AG04450 (cell line): ENCODE results near the gene PIGBOS1. TPM values are rescaled to one million over a fixed set of nuclear protein-coding genes. Genes with fewer than 3 reads are reported as not detected.

Source experiments
- CTCF ChIA-PET: fragments of 300-600, 350-600 bp; formaldehyde crosslinking; extraction: SDS; loops from one replicate; lab custom pipeline; 2022; ENCODE audit warnings: antibody characterized with exemption, inconsistent platforms; lab: Charles Lee
- POLR2A ChIA-PET: fragments of 350-600 bp; formaldehyde crosslinking; extraction: SDS; loops from one replicate; lab custom pipeline; 2021; ENCODE audit warnings: antibody characterized with exemption, inconsistent platforms; lab: Yijun Ruan, JAX
- DNase-seq: peaks from one replicate; pipeline ENCODE4 v3.0.0-alpha.2; 2011; ENCODE audit warnings: low read depth, low spot score
- H3K27ac ChIP-seq: one replicate; pipeline ENCODE4 v1.5.1; 2012; ENCODE audit warnings: low read depth, low read length, control low read depth
- H3K27me3 ChIP-seq: one replicate; pipeline ENCODE4 v1.6.0; 2012; ENCODE audit warnings: low read length; ENCODE audit not compliant: control insufficient read depth, insufficient read depth
- H3K4me3 ChIP-seq: 2 replicates; pipeline ENCODE4 v1.5.1; 2011; ENCODE audit warnings: mild to moderate bottlenecking, low read depth, low read length, control low read depth
- H3K9me3 ChIP-seq: 2 replicates; pipeline ENCODE4 v1.5.1; 2012; ENCODE audit warnings: low read length; ENCODE audit not compliant: control insufficient read depth, insufficient read depth
- CTCF ChIP-seq: IDR thresholded peaks from 2 replicates; pipeline ENCODE4 v1.5.1; 2011; ENCODE audit warnings: low read depth, low read length, control low read depth, inconsistent platforms
- polyA minus RNA-seq: library from RNA; depleted of rRNA, polyadenylated mRNA; stranded (reverse); fragments of >200 nt; gene quantifications from 2 replicates; pipeline ENCODE4 v1.2.3, GENCODE V29; 2011; rRNA and poly(A)+ RNA removed
- polyA plus RNA-seq: library from polyadenylated mRNA; depleted of rRNA; stranded (reverse); fragments of >200 nt; gene quantifications from 2 replicates; pipeline ENCODE4 v1.2.3, GENCODE V29; 2011; rRNA removed

PIGBOS1 gene
- polyA plus RNA-seq (15.0 and 19.7 TPM in 2 replicates), polyA minus RNA-seq (2.1 and 3.1 TPM in 2 replicates)

- Histone ChIP-seq H3K27me3 (no peaks in the 10 kb centered on the region), H3K4me3 (peak within 1 kb of the TSS; percentile 92), H3K27ac (peak within 1 kb of the TSS; percentile 91), H3K9me3 (no peaks in the 10 kb centered on the region; the same call in 1 of the 2 replicates)
- DNase-seq = peak; percentile 70
- peak; percentile 23; the same call in 1 of the 2 replicates for TF ChIP-seq CTCF
- CTCF ChIA-PET = interaction anchor here (0.6 to 2.7 kb wide), 7 partner anchors 26 to 121 kb away, joined by 3 to 15 read pairs (median 6); no protein-coding TSS in a partner anchor
- POLR2A ChIA-PET = interaction anchor here (0.8 to 1.7 kb wide), 7 partner anchors 9 to 122 kb away, joined by 3 to 9 read pairs (median 5); partner anchors contain the start of genes CCPG1, PIERCE2 and RSL24D1
Measured at GRCh38 chr15:55318588-55319494, at the start of gene PIGBOS1, which contains the start of gene PIGB. PIGBOS1 (minus strand) TSS chr15:55319123; CDS start chr15:55317792, 1,331 bp downstream. PIGB (plus strand) TSS chr15:55319222; CDS start chr15:55319251, 29 bp downstream.

GRCh38 chr15:55366981-55367380 lies 48.1 kb upstream of the PIGBOS1 start:
- POLR2A ChIA-PET = no interaction called here
- Histone ChIP-seq H3K27me3 (no peaks in the 10 kb centered on the region), H3K4me3 (no peak overlapping the region), H3K9me3 (no peaks in the 10 kb centered on the region), H3K27ac (no peak overlapping the region)
- CTCF ChIA-PET = interaction anchor here (1.6 kb wide), 1 partner anchor 73 kb away, joined by 3 read pairs; no protein-coding TSS in a partner anchor
- no peak for TF ChIP-seq CTCF
- DNase-seq = no peak

GRCh38 chr15:55362641-55363040 lies 43.7 kb upstream of the PIGBOS1 start:
- DNase-seq = no peak
- Histone ChIP-seq H3K27me3 (no peaks in the 10 kb centered on the region), H3K9me3 (no peaks in the 10 kb centered on the region), H3K27ac (no peak overlapping the region), H3K4me3 (no peak overlapping the region)
- no peak for TF ChIP-seq CTCF
- POLR2A ChIA-PET = no interaction called here
- CTCF ChIA-PET = interaction anchor here (2.6 kb wide), 1 partner anchor 46 kb away, joined by 10 read pairs; the partner anchor contains the start of genes CCPG1 and PIERCE2

GRCh38 chr15:55361048-55361447 lies 42.1 kb upstream of the PIGBOS1 start:
- no peaks in the 10 kb centered on the region for H3K9me3 ChIP-seq
- H3K27me3 ChIP-seq = no peaks in the 10 kb centered on the region
- H3K27ac ChIP-seq = no peak overlapping the region
- H3K4me3 ChIP-seq = no peak overlapping the region
- no peak for DNase-seq
- ChIA-PET CTCF (interaction anchor here (1.0 to 2.6 kb wide), 4 partner anchors 47 to 193 kb away, joined by 3 to 10 read pairs (median 4); partner anchors contain the start of genes CCPG1 and PIERCE2), POLR2A (interaction anchor here (0.6 to 0.7 kb wide), 2 partner anchors 48 to 256 kb away, joined by 3 read pairs; no protein-coding TSS in a partner anchor)
- TF ChIP-seq CTCF = no peak
